ENCODE results near the gene TNFSF13.
A peak's percentile ranks its signal among the peaks of the same experiment; 100 is the strongest.

Gene TNFSF13

DNA sequence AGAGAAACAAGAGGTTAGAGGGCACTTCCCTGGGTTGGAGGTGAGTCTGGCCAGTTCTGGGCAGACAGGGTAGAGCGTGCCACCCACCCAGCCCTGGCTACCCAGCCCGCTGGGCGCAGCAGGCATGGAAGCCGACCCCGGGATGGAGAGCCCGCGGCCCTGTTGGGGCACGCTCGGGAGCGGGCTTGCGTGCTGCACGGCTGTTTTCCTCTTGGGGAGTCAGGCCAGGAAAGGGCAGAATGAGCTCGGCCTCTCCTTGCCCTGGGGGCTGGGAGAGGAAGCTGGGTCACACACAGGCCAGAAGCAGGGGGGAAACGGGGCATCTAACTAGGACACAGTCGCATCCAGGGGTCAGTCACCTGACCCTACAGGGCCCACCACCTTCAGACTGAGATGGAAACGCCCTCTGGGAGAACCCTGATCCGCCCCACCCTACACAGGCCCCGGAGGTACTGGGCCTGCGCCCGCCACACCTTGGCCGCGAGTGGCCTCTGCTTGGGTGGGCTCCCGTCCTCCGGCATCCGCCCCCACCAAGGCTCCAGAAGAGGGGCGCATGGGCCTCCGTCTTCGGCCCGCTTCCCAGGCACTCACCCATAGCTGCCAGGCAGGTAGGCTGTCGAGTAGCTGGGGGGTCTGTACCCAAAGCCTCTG, 30.1 kb downstream of the TNFSF13 start:
- peak overlapping the region; percentile 89 for H3K23ac ChIP-seq (ENCODE audit: low read length)
- H2BK15ac ChIP-seq (replicated peaks; ENCODE audit: low read depth) = no peak overlapping the region
- WGBS (ENCODE audit: extremely low coverage, insufficient coverage, low lambda C conversion rate) = no CpG with 5 or more reads among the region's 30 CpGs
- peak overlapping the region; percentile 78 for H3K4me2 ChIP-seq (ENCODE audit: low read length)
- no peak overlapping the region for H3K27ac ChIP-seq (ENCODE audit: low read depth, low read length)
- H2BK120ac ChIP-seq (ENCODE audit: low read depth, low read length) = no peak overlapping the region
- H4K5ac ChIP-seq (ENCODE audit: low read length) = no peak overlapping the region
- peak overlapping the region; percentile 93 for H3K9ac ChIP-seq (ENCODE audit: low read length)
- H3K56ac ChIP-seq (ENCODE audit: low read length) = peak overlapping the region; percentile 81
- peaks cover 6% of the 10 kb centered on the region for H3K4me1 ChIP-seq (ENCODE audit: control insufficient read depth, low read depth, low read length)
- H3K79me2 ChIP-seq (ENCODE audit: control insufficient read depth, insufficient read depth, low read length) = peaks cover 1% of the 10 kb centered on the region
- H3K36me3 ChIP-seq (ENCODE audit: control insufficient read depth, insufficient read depth, low read length) = peaks cover 1% of the 10 kb centered on the region
- H3K27me3 ChIP-seq (ENCODE audit: insufficient read depth, low read length, poor library complexity) = no peaks in the 10 kb centered on the region
- H3K4me3 ChIP-seq (ENCODE audit: low read length) = peak overlapping the region; percentile 21
- peak overlapping the region; percentile 23 for H3K18ac ChIP-seq (ENCODE audit: low read length)
- no peak overlapping the region for H2AK5ac ChIP-seq (ENCODE audit: low read length)
- H3K79me1 ChIP-seq (ENCODE audit: low read length) = peaks cover 4% of the 10 kb centered on the region
- H2BK5ac ChIP-seq (ENCODE audit: low read length) = no peak overlapping the region
- H3K4ac ChIP-seq (ENCODE audit: low read depth, low read length) = peak overlapping the region; percentile 1
- DNase-seq = no peak
- no peak overlapping the region for H4K8ac ChIP-seq (ENCODE audit: low read depth, low read length)

DNA sequence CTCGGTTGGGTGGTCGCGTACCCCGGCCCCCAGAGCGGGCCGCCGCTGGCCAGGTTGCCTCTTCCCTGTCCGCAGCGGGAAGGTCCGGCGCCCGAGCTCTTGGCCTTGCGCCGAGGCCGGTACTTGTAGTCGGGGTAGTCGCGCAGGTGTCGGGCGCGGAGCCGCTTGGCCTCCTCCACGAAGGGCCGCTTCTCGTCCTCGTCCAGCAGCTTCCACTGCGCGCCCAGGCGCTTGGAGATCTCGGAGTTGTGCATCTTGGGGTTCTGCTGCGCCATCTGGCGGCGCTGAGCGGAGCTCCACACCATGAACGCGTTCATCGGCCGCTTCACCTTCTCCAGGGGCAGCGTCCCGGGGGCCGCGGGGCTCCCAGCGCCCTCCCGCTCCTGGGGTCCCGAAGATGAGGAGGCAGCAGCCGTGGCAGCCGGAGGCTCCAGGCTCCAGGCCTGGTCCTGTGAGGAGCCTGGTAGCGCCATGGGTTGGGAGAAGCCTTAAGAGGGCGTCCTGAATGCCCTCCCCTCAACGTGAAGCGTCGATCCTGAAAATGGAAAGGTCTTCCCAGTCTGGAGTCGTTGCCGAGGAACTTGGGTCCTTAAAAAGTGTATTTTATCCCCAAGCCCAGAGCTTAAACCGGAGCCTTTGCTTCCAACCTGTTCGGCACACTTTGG, 30.8 kb downstream of the TNFSF13 start:
- Histone ChIP-seq H3K36me3 (ENCODE audit: control insufficient read depth, insufficient read depth, low read length) (peaks cover 1% of the 10 kb centered on the region), H3K4me2 (ENCODE audit: low read length) (peak overlapping the region; percentile 97), H3K27me3 (ENCODE audit: insufficient read depth, low read length, poor library complexity) (no peaks in the 10 kb centered on the region), H3K4me3 (ENCODE audit: low read length) (peak overlapping the region; percentile 60), H2BK15ac (replicated peaks; ENCODE audit: low read depth) (no peak overlapping the region), H3K18ac (ENCODE audit: low read length) (peak overlapping the region; percentile 78), H3K9ac (ENCODE audit: low read length) (peak overlapping the region; percentile 93), H4K5ac (ENCODE audit: low read length) (peak overlapping the region; percentile 56), H3K4ac (ENCODE audit: low read depth, low read length) (peak overlapping the region; percentile 20), H3K79me1 (ENCODE audit: low read length) (peaks cover 2% of the 10 kb centered on the region), H3K79me2 (ENCODE audit: control insufficient read depth, insufficient read depth, low read length) (peaks cover 1% of the 10 kb centered on the region), H3K27ac (ENCODE audit: low read depth, low read length) (peak overlapping the region; percentile 39), H4K8ac (ENCODE audit: low read depth, low read length) (no peak overlapping the region), H3K4me1 (ENCODE audit: control insufficient read depth, low read depth, low read length) (peaks cover 3% of the 10 kb centered on the region), H2BK5ac (ENCODE audit: low read length) (no peak overlapping the region), H3K23ac (ENCODE audit: low read length) (peak overlapping the region; percentile 89), H2BK120ac (ENCODE audit: low read depth, low read length) (no peak overlapping the region), H3K56ac (ENCODE audit: low read length) (peak overlapping the region; percentile 93), H2AK5ac (ENCODE audit: low read length) (peak overlapping the region; percentile 45)
- peak; percentile 91 for DNase-seq
- WGBS (ENCODE audit: extremely low coverage, insufficient coverage, low lambda C conversion rate) = no CpG with 5 or more reads among the region's 56 CpGs

GRCh38 chr17:7589891-7590691, 31.5 kb downstream of the TNFSF13 start, which contains the start of gene SOX15:
TSS of gene SOX15 (minus strand) at chr17:7590094. CDS start at chr17:7589676, 418 bp downstream.
- no CpG with 5 or more reads among the region's 24 CpGs for WGBS (ENCODE audit: extremely low coverage, insufficient coverage, low lambda C conversion rate)
- H3K18ac ChIP-seq (ENCODE audit: low read length) = peak within 1 kb of the TSS; percentile 78
- no peak within 1 kb of the TSS for H2BK5ac ChIP-seq (ENCODE audit: low read length)
- peak within 1 kb of the TSS; percentile 45 for H2AK5ac ChIP-seq (ENCODE audit: low read length)
- H4K8ac ChIP-seq (ENCODE audit: low read depth, low read length) = no peak within 1 kb of the TSS
- H3K4me2 ChIP-seq (ENCODE audit: low read length) = peak within 1 kb of the TSS; percentile 97
- peaks cover 3% of the 10 kb centered on the region for H3K4me1 ChIP-seq (ENCODE audit: control insufficient read depth, low read depth, low read length)
- peak within 1 kb of the TSS; percentile 93 for H3K56ac ChIP-seq (ENCODE audit: low read length)
- H3K27ac ChIP-seq (ENCODE audit: low read depth, low read length) = peak within 1 kb of the TSS; percentile 89
- H2BK120ac ChIP-seq (ENCODE audit: low read depth, low read length) = no peak within 1 kb of the TSS
- DNase-seq = peak; percentile 89
- peaks cover 1% of the 10 kb centered on the region for H3K79me2 ChIP-seq (ENCODE audit: control insufficient read depth, insufficient read depth, low read length)
- no peaks in the 10 kb centered on the region for H3K79me1 ChIP-seq (ENCODE audit: low read length)
- peak within 1 kb of the TSS; percentile 56 for H4K5ac ChIP-seq (ENCODE audit: low read length)
- H3K23ac ChIP-seq (ENCODE audit: low read length) = peak within 1 kb of the TSS; percentile 89
- peaks cover 3% of the 10 kb centered on the region for H3K36me3 ChIP-seq (ENCODE audit: control insufficient read depth, insufficient read depth, low read length)
- peak within 1 kb of the TSS; percentile 60 for H3K4me3 ChIP-seq (ENCODE audit: low read length)
- H3K9ac ChIP-seq (ENCODE audit: low read length) = peak within 1 kb of the TSS; percentile 93
- peak within 1 kb of the TSS; percentile 56 for H3K4ac ChIP-seq (ENCODE audit: low read depth, low read length)
- H3K27me3 ChIP-seq (ENCODE audit: insufficient read depth, low read length, poor library complexity) = no peaks in the 10 kb centered on the region
- no peak within 1 kb of the TSS for H2BK15ac ChIP-seq (replicated peaks; ENCODE audit: low read depth)

- H4K5ac ChIP-seq (ENCODE audit: low read length) = no peak overlapping the region
- DNase-seq = peak; percentile 96
- H3K23ac ChIP-seq (ENCODE audit: low read length) = no peak overlapping the region
- H3K36me3 ChIP-seq (ENCODE audit: control insufficient read depth, insufficient read depth, low read length) = peaks cover 4% of the 10 kb centered on the region
- H2AK5ac ChIP-seq (ENCODE audit: low read length) = no peak overlapping the region
- no peak overlapping the region for H3K9ac ChIP-seq (ENCODE audit: low read length)
- H3K4ac ChIP-seq (ENCODE audit: low read depth, low read length) = peak overlapping the region; percentile 56
- no peak overlapping the region for H2BK120ac ChIP-seq (ENCODE audit: low read depth, low read length)
- H3K4me2 ChIP-seq (ENCODE audit: low read length) = no peak overlapping the region
- H2BK5ac ChIP-seq (ENCODE audit: low read length) = no peak overlapping the region
- no CpG with 5 or more reads among the region's 4 CpGs for WGBS (ENCODE audit: extremely low coverage, insufficient coverage, low lambda C conversion rate)
- H3K79me1 ChIP-seq (ENCODE audit: low read length) = no peaks in the 10 kb centered on the region
- H2BK15ac ChIP-seq (replicated peaks; ENCODE audit: low read depth) = no peak overlapping the region
- peaks cover 3% of the 10 kb centered on the region for H3K4me1 ChIP-seq (ENCODE audit: control insufficient read depth, low read depth, low read length)
- H3K27me3 ChIP-seq (ENCODE audit: insufficient read depth, low read length, poor library complexity) = no peaks in the 10 kb centered on the region
- peak overlapping the region; percentile 89 for H3K27ac ChIP-seq (ENCODE audit: low read depth, low read length)
- H3K18ac ChIP-seq (ENCODE audit: low read length) = peak overlapping the region; percentile 42
- no peak overlapping the region for H3K4me3 ChIP-seq (ENCODE audit: low read length)
- H4K8ac ChIP-seq (ENCODE audit: low read depth, low read length) = no peak overlapping the region
- no peak overlapping the region for H3K56ac ChIP-seq (ENCODE audit: low read length)
- H3K79me2 ChIP-seq (ENCODE audit: control insufficient read depth, insufficient read depth, low read length) = peaks cover 1% of the 10 kb centered on the region
Measured at GRCh38 chr17:7590743-7591142, 32.2 kb downstream of the TNFSF13 start.

GRCh38 chr17:7591596-7591995, 33.0 kb downstream of the TNFSF13 start:
- peaks cover 3% of the 10 kb centered on the region for H3K4me1 ChIP-seq (ENCODE audit: control insufficient read depth, low read depth, low read length)
- no peak for DNase-seq
- H2AK5ac ChIP-seq (ENCODE audit: low read length) = no peak overlapping the region
- no peak overlapping the region for H4K8ac ChIP-seq (ENCODE audit: low read depth, low read length)
- H2BK120ac ChIP-seq (ENCODE audit: low read depth, low read length) = no peak overlapping the region
- H4K5ac ChIP-seq (ENCODE audit: low read length) = no peak overlapping the region
- peaks cover 1% of the 10 kb centered on the region for H3K79me2 ChIP-seq (ENCODE audit: control insufficient read depth, insufficient read depth, low read length)
- no peak overlapping the region for H3K4me2 ChIP-seq (ENCODE audit: low read length)
- H3K4me3 ChIP-seq (ENCODE audit: low read length) = no peak overlapping the region
- no peak overlapping the region for H3K4ac ChIP-seq (ENCODE audit: low read depth, low read length)
- H3K18ac ChIP-seq (ENCODE audit: low read length) = no peak overlapping the region
- H3K27ac ChIP-seq (ENCODE audit: low read depth, low read length) = peak overlapping the region; percentile 89
- H3K36me3 ChIP-seq (ENCODE audit: control insufficient read depth, insufficient read depth, low read length) = peaks cover 4% of the 10 kb centered on the region
- H3K9ac ChIP-seq (ENCODE audit: low read length) = no peak overlapping the region
- no peaks in the 10 kb centered on the region for H3K27me3 ChIP-seq (ENCODE audit: insufficient read depth, low read length, poor library complexity)
- H2BK5ac ChIP-seq (ENCODE audit: low read length) = no peak overlapping the region
- H3K79me1 ChIP-seq (ENCODE audit: low read length) = no peaks in the 10 kb centered on the region
- WGBS (ENCODE audit: extremely low coverage, insufficient coverage, low lambda C conversion rate) = no CpG with 5 or more reads among the region's 5 CpGs
- H2BK15ac ChIP-seq (replicated peaks; ENCODE audit: low read depth) = no peak overlapping the region
- H3K56ac ChIP-seq (ENCODE audit: low read length) = no peak overlapping the region
- no peak overlapping the region for H3K23ac ChIP-seq (ENCODE audit: low read length)
